Body of pancreas (tissue), 4 donors: ENCODE results near the gene SLC19A1. TPM values are rescaled to one million over a fixed set of nuclear protein-coding genes. Genes with fewer than 3 reads are reported as not detected.

Source experiments
- ATAC-seq: fragments of 150-250 bp; one replicate; pipeline ENCODE4 v1.9.1; 2016
- DNase-seq, 4 donors: peaks; one replicate each; pipeline ENCODE4 v3.0.0-alpha.2; 2019
- H3K27ac ChIP-seq, 4 donors: fragments of 200-600 bp; sonication (generic); 1 replicate in 3 of 4; 2 replicates in 1 of 4; pipeline versions ENCODE4 v1.5.1 to v1.6.1; 2016 to 2019; ENCODE audit warnings: mild to moderate bottlenecking in 1 of 4, mixed read lengths in 1 of 4, moderate library complexity in 1 of 4
- H3K27me3 ChIP-seq, 2 donors: fragments of 200-600 bp; sonication (generic); one replicate each; pipeline ENCODE4 v1.6.0; 2016; ENCODE audit warnings: mild to moderate bottlenecking in 1 of 2
- H3K36me3 ChIP-seq, 2 donors: fragments of 200-600 bp; sonication (generic); replicated peaks in 1 of 2; 2 replicates each; pipeline ENCODE4 v1.5.1; 2016; ENCODE audit warnings: low read depth in 2 of 2; ENCODE audit not compliant: insufficient read depth in 1 of 2
- H3K4me1 ChIP-seq: fragments of 200-600 bp; sonication (generic); one replicate; pipeline ENCODE4 v1.6.0; 2016
- H3K4me3 ChIP-seq, 2 donors: fragments of 200-600 bp; sonication (generic); 1 replicate in 1 of 2; 2 replicates in 1 of 2; pipeline ENCODE4 v1.5.1; 2016 to 2019
- H3K9me3 ChIP-seq, 3 donors: fragments of 200-600 bp; sonication (generic); 1 replicate in 2 of 3; 2 replicates in 1 of 3; pipeline ENCODE4 v1.5.1; 2016
- CTCF ChIP-seq, 7 experiments: fragments of 450-650 bp in 4 of 7; fragments of 200-600 bp in 3 of 7; sonication (generic) in 3 of 7; IDR thresholded peaks; one replicate each; pipeline ENCODE4 v1.5.1; 2016 to 2019; ENCODE audit warnings: antibody characterized with exemption in 7 of 7
- POLR2A ChIP-seq, 3 donors: fragments of 450-650 bp; IDR thresholded peaks; one replicate each; pipeline ENCODE4 v1.6.1; 2016; ENCODE audit warnings: antibody characterized with exemption in 3 of 3, mild to moderate bottlenecking in 2 of 3
- WGBS, 2 donors: methylation state at CpG; one replicate each; pipeline ENCODE4 v1.1.5; 2017; 5-methylcytosine and 5-hydroxymethylcytosine counted together
- intact Hi-C: fragments of 100-400 bp; cut with DNase I; formaldehyde crosslinking; loops from one replicate; pipeline ENCODE4 v1.15.1; 2023
- total RNA-seq, 2 donors: library from RNA; depleted of rRNA; stranded (reverse); fragments of >200 nt; gene quantifications; one replicate each; pipeline ENCODE4 v1.1.0, GENCODE V29; 2016

The SLC19A1 gene
- total RNA-seq, 2 donors from 2014 or later = 2.6 to 7.0 TPM

GRCh38 chr21:45454926-45455673, 87.1 kb downstream of the SLC19A1 start:
- peaks cover 29% of the 10 kb centered on the region for H3K4me1 ChIP-seq
- TF ChIP-seq POLR2A (IDR thresholded peaks at IDR 0.05) = peak in 1 of 3 donors; percentile 12
- TF ChIP-seq CTCF (IDR thresholded peaks at IDR 0.05) = no peak
- H3K9me3 ChIP-seq = no peaks in the 10 kb centered on the region
- H3K36me3 ChIP-seq = no peaks in the 10 kb centered on the region
- H3K4me3 ChIP-seq = no peak overlapping the region
- WGBS, 2 donors = 17 to 37% methylated on average over 10 to 23 of the region's 23 CpGs
- ATAC-seq (peak; percentile 64), DNase-seq (peak in 3 of 4 donors; percentile 47 to 63 (median 50))
- intact Hi-C loops = no loop called here
- H3K27me3 ChIP-seq = no peaks in the 10 kb centered on the region
- peak overlapping the region; percentile 15 to 67 (median 60) for H3K27ac ChIP-seq

GRCh38 chr21:45454060-45454925, 87.9 kb downstream of the SLC19A1 start:
- H3K4me3 ChIP-seq = no peak overlapping the region
- peaks cover 29% of the 10 kb centered on the region for H3K4me1 ChIP-seq
- H3K27ac ChIP-seq = peak overlapping the region; percentile 15 to 67 (median 60)
- 48 to 49% methylated on average over 14 to 24 of the region's 24 CpGs for WGBS, 2 donors
- intact Hi-C loops = no loop called here
- no peaks in the 10 kb centered on the region for H3K9me3 ChIP-seq
- DNase-seq = no peak
- no peak for TF ChIP-seq POLR2A (IDR thresholded peaks at IDR 0.05)
- no peak for TF ChIP-seq CTCF (IDR thresholded peaks at IDR 0.05)
- H3K36me3 ChIP-seq = no peaks in the 10 kb centered on the region
- ATAC-seq = no peak
- H3K27me3 ChIP-seq = no peaks in the 10 kb centered on the region

GRCh38 chr21:45453308-45453950, 88.8 kb downstream of the SLC19A1 start:
- H3K9me3 ChIP-seq = no peaks in the 10 kb centered on the region
- H3K4me1 ChIP-seq = peaks cover 29% of the 10 kb centered on the region
- peak overlapping the region in 1 of 4 donors; percentile 9 for H3K27ac ChIP-seq
- DNase-seq = no peak
- no peak for ATAC-seq
- TF ChIP-seq CTCF (IDR thresholded peaks at IDR 0.05) (no peak), POLR2A (IDR thresholded peaks at IDR 0.05) (no peak)
- 69 to 82% methylated on average over 13 of the region's 13 CpGs for WGBS, 2 donors
- H3K27me3 ChIP-seq = no peaks in the 10 kb centered on the region
- intact Hi-C loops = no loop called here
- H3K4me3 ChIP-seq = no peak overlapping the region
- H3K36me3 ChIP-seq = no peaks in the 10 kb centered on the region

- H3K4me1 ChIP-seq = peaks cover 29% of the 10 kb centered on the region
- WGBS, 2 donors = 83 to 86% methylated on average over 7 of the region's 7 CpGs
- intact Hi-C loops = no loop called here
- no peaks in the 10 kb centered on the region for H3K9me3 ChIP-seq
- DNase-seq (no peak), ATAC-seq (no peak)
- no peak for TF ChIP-seq POLR2A (IDR thresholded peaks at IDR 0.05)
- no peak for TF ChIP-seq CTCF (IDR thresholded peaks at IDR 0.05)
- no peak overlapping the region for H3K27ac ChIP-seq
- no peaks in the 10 kb centered on the region for H3K27me3 ChIP-seq
- H3K36me3 ChIP-seq = no peaks in the 10 kb centered on the region
- no peak overlapping the region for H3K4me3 ChIP-seq
Observed at GRCh38 chr21:45452696-45453307, 89.4 kb downstream of the SLC19A1 start.
